GM21723 (cell line): Measurements from ENCODE around the gene NTN3.
"Not testable (repeated sequence)": the region's sequence is repeated elsewhere in the genome, so short reads cannot be mapped to it uniquely, and the experiment has no call there.

Experiments used
- ATAC-seq: cut with Tn5 transposase; IDR thresholded peaks from one replicate; pipeline ENCODE4 v1.9.1; 2021; ENCODE audit warnings: mild to moderate bottlenecking, moderate library complexity; ENCODE audit not compliant: unreplicated experiment

The NTN3 gene

GRCh38 chr16:2471016-2471652 lies at the start of gene NTN3:
Gene NTN3 (plus strand): TSS chr16:2471297. CDS start chr16:2471702, 405 bp downstream.
- no peak for ATAC-seq

- ATAC-seq: no peak
Measured at GRCh38 chr16:2422123-2422867, 48.8 kb upstream of the NTN3 start.

DNA sequence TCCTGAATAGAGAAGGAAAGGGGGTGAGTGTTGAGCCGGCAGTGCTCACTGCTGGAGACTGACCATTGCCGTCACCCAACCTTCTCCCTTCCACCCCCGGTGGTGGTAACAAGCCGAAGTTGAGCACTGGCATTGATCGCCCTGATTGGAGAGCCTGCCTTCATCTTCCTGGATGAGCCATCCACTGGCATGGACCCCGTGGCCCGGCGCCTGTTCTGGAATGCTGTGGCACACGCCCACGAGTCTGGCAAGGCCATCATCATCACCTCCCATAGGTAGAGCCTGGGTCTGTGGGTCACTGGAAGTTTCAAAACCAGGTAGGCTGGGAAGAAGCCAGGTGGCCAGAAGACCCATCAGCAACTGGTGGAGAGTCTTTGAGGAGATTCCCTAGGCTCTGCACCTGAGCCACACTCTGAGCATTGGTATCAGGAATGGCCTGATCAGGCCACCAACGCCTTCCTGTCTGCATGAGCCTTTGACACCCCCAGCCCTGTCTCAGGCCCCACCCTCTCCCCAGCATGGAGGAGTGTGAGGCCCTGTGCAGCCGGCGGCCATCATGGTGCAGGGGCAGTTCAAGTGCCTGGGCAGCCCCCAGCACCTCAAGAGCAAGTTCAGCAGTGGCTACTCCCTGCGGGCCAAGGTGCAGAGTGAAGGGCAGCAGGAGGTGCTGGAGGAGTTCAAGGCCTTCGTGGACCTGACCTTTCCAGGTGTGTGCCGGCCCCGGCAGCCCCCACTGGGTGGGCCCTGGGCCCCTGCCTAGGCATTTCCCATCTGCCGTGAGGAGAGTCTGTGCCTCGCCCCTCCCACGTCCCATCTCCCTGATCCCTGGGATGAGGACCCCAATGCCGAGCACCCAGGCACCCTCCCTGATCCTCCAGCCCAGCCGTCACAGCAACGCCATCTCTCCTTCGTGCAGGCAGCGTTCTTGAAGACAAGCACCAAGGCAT lies 46.8 kb upstream of the NTN3 start:
- ATAC-seq: no peak

DNA sequence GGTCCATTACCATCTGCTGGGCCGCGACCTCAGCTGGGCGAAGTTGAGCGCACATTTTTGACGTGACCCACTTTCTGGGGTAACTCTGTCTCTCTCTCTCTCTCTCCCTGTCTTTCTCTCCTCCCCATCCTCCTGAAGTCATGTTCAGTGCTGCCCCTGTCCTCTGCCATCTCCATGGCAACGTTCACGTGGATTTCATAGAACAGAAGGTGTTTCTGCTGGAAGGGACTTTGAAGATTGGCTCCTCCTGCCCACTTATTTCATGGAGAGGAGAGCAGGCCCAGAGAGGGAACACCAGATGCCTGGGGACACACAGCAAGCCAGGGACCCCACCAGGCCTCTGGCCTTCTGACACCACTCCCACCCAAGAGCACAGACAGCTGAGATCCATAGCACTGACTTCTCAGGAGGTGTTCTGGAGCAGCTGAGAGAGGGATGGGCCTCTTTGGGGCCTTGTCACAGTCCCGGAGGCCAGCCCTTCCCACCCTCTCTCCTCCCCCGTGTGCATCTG lies 46.0 kb upstream of the NTN3 start:
- ATAC-seq: no peak

DNA sequence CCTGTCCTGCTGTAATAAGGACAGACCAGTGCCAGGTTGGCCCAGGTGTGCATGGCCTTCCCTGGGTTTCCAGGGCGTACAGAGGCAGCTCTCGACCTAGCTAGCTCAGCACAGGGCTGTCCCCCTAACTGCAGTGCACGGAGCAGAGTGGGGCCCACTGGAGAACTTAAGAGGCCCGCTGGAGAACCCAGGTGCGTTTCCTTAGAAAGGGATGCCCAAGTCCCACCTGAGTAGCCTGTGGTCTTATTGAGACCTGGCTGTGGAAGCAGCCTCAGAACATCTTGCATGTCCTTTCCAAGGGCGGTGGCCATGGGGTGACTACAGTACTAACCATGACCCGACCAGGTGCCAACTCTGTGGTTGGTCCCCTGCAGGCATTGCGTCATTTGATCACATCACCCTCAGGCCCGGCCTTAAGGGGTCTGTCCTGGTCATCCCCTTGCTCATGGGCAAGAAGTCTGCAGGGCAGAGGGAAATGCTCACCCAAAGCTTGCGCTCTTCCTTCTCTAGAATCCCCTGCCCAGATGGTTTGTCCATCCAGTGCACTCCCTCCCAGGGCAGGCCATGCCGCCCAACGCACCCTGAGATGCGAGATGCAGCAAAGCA lies 45.2 kb upstream of the NTN3 start:
- ATAC-seq: no peak

GRCh38 chr16:2426941-2427361 lies 44.1 kb upstream of the NTN3 start:
- no peak for ATAC-seq

GRCh38 chr16:2427526-2427925 lies 43.6 kb upstream of the NTN3 start:
- ATAC-seq: no peak

GRCh38 chr16:2428051-2428783 lies 42.9 kb upstream of the NTN3 start:
- ATAC-seq: peak; percentile 30

DNA sequence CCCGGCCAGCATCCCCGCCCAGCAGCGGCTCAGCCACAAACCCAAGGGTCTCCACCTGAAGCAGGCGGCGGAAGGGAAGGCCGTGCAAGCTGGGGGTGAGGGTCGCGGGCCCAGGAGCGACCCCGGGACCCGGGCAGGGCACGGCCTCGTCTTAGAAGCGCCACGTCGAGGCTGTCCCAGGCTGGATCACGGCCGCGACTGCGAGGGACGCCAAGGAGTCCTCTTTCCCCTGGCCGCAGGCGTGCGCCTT lies 42.4 kb upstream of the NTN3 start:
- no peak for ATAC-seq

GRCh38 chr16:2429034-2429770 lies 41.9 kb upstream of the NTN3 start, which contains the start of gene CCNF:
Gene CCNF (plus strand): TSS chr16:2429447. CDS start chr16:2429482, 35 bp downstream.
- peak; percentile 78 for ATAC-seq

GRCh38 chr16:2429771-2430663 lies 41.1 kb upstream of the NTN3 start:
- ATAC-seq: peak; percentile 20

- no peak for ATAC-seq
Measured at GRCh38 chr16:2432286-2432685, 38.8 kb upstream of the NTN3 start.

- ATAC-seq: no peak
Measured at GRCh38 chr16:2432801-2433505, 38.1 kb upstream of the NTN3 start.

GRCh38 chr16:2435236-2435635 lies 35.9 kb upstream of the NTN3 start:
- not testable (repeated sequence) for ATAC-seq

DNA sequence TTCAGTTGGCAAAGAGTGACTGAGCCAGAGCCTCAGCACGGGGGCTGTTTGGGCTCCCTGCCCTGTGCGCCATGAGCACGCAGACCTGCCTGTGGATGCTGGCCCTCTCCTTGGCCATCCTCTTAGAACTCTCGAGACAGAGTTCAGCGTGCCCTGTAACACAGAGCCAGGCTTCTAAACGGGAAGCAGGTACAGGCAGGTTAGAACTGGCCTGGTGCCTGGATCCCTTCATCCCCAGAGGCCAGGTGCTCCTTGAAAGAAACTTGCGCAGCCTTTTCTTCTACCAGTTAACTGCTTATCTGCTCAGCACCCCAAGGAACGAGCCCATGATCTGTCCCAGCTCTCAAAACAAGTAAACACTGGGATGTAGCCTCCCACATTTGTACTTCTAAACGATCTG lies 35.0 kb upstream of the NTN3 start:
- no peak for ATAC-seq

DNA sequence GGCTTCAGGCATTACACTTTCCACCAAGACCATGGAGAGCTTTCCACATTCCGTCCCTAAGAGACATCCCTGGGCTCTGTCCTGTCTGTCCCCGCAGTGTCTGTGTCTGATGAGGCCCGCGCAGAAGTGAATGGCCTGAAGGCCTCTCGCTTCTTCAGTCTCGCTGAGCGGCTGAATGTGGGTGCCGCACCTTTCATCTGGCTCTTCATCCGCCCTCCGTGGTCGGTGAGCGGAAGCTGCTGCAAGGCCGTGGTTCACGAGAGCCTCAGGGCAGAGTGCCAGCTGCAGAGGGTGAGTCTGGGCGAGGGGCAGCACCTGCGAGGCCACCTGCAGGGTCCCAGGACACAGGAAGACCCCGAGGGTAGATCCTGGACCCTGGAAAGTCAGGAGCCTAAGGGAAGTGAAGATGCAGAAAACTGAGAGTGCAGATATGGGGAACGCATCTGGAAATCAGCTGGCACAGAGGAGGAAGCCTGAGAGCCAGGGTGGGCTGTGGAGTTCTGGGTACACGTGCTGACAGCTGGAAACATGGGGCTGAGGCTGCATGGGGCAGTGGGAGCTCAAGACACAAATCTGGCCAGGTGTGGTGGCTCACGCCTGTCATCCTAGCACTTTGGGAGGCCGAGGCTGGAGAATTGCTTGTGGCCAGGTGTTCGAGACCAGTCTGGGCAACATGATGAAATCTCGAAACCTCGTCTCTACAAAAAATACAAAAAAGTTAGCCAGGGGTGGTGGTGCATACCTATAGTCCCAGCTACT lies 33.9 kb upstream of the NTN3 start:
- ATAC-seq: no peak

DNA sequence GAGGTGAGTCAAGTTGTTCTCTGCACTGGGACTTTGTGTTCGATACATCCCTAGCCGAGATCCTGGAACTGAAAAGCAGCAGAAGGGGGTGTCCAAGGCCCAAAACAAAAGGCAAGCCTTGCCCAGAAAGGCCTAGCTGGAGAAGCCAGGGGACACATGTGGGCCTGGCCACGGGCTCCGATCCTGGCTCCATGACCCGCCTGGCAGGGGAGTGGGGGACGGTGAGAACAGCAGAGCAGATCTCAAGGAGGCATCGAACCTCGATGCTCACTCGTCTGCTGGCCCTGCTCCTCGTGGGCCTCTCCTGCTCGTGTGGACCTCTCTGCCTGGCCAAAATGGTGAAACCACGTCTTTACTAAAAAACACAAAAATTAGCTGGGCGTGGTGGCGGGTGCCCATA lies 33.0 kb upstream of the NTN3 start:
- no peak for ATAC-seq
